H9 (cell line): ENCODE results near the gene ARHGAP9. TPM values are rescaled to one million over a fixed set of nuclear protein-coding genes. Genes with fewer than 3 reads are reported as not detected.

Experiments
- DNase-seq: peaks from one replicate; pipeline ENCODE4 v3.0.0-alpha.2; 2017
- H2AFZ ChIP-seq: one replicate; pipeline ENCODE4 v1.6.1; 2013; ENCODE audit warnings: mild to moderate bottlenecking, low read length, control low read depth, moderate library complexity
- H2AK5ac ChIP-seq: 2 replicates; pipeline ENCODE4 v1.6.1; 2013; ENCODE audit warnings: low read length, control low read depth, mixed read lengths; ENCODE audit not compliant: insufficient read length
- H2BK120ac ChIP-seq: one replicate; pipeline ENCODE4 v1.6.1; 2013; ENCODE audit warnings: low read depth, mild to moderate bottlenecking, low read length, control low read depth, inconsistent platforms; ENCODE audit not compliant: poor library complexity, severe bottlenecking
- H2BK12ac ChIP-seq: 2 replicates; pipeline ENCODE4 v1.6.1; 2013; ENCODE audit warnings: low read length, control low read depth, mixed read lengths, low read depth; ENCODE audit not compliant: insufficient read length
- H2BK15ac ChIP-seq: 2 replicates; pipeline ENCODE4 v1.6.1; 2013; ENCODE audit warnings: low read depth, low read length, control low read depth
- H2BK20ac ChIP-seq: one replicate; pipeline ENCODE4 v1.6.1; 2013; ENCODE audit warnings: low read depth, mild to moderate bottlenecking, low read length, control low read depth, inconsistent platforms; ENCODE audit not compliant: poor library complexity, severe bottlenecking
- H2BK5ac ChIP-seq: 2 replicates; pipeline ENCODE4 v1.6.1; 2013; ENCODE audit warnings: low read length, control low read depth, mixed read lengths; ENCODE audit not compliant: insufficient read length
- H3K14ac ChIP-seq: 2 replicates; pipeline ENCODE4 v1.6.1; 2013; ENCODE audit warnings: low read length, control low read depth; ENCODE audit not compliant: insufficient read depth
- H3K18ac ChIP-seq: 2 replicates; pipeline ENCODE4 v1.6.1; 2013; ENCODE audit warnings: low read depth, mild to moderate bottlenecking, mixed read lengths, low read length, control low read depth; ENCODE audit not compliant: insufficient read length
- H3K23ac ChIP-seq: 2 replicates; pipeline ENCODE4 v1.6.1; 2013; ENCODE audit warnings: low read length, control low read depth, mixed read lengths, low read depth; ENCODE audit not compliant: insufficient read length
- H3K23me2 ChIP-seq: 2 replicates; pipeline ENCODE4 v1.6.1; 2013; ENCODE audit warnings: low read depth, mild to moderate bottlenecking, mixed read lengths, low read length, control low read depth; ENCODE audit not compliant: insufficient read length, poor library complexity, severe bottlenecking
- H3K27ac ChIP-seq: 2 replicates; pipeline ENCODE4 v1.5.1; 2013; ENCODE audit warnings: low read length, control low read depth, mixed read lengths, low read depth; ENCODE audit not compliant: insufficient read length
- H3K27me3 ChIP-seq: 2 replicates; pipeline ENCODE4 v1.6.1; 2013; ENCODE audit warnings: low read length, control low read depth, inconsistent platforms; ENCODE audit not compliant: insufficient read depth
- H3K4ac ChIP-seq: 2 replicates; pipeline ENCODE4 v1.6.1; 2013; ENCODE audit warnings: low read depth, mild to moderate bottlenecking, control low read depth, inconsistent platforms, low read length, moderate library complexity
- H3K4me1 ChIP-seq: 2 replicates; pipeline ENCODE4 v1.6.1; 2013; ENCODE audit warnings: low read length, control low read depth, inconsistent platforms; ENCODE audit not compliant: insufficient read depth
- H3K4me2 ChIP-seq: 2 replicates; pipeline ENCODE4 v1.6.1; 2013; ENCODE audit warnings: low read length, control low read depth, mixed read lengths; ENCODE audit not compliant: insufficient read length, insufficient read depth
- H3K56ac ChIP-seq: 2 replicates; pipeline ENCODE4 v1.6.1; 2013; ENCODE audit warnings: low read depth, mild to moderate bottlenecking, mixed read lengths, low read length, control low read depth; ENCODE audit not compliant: insufficient read length
- H3K79me1 ChIP-seq: 2 replicates; pipeline ENCODE4 v1.6.1; 2013; ENCODE audit warnings: low read depth, mild to moderate bottlenecking, moderate library complexity, low read length, control low read depth, inconsistent platforms; ENCODE audit not compliant: insufficient read depth, poor library complexity, severe bottlenecking
- H3K79me2 ChIP-seq: 2 replicates; pipeline ENCODE4 v1.6.1; 2013; ENCODE audit warnings: low read length, control low read depth, inconsistent platforms; ENCODE audit not compliant: insufficient read depth
- H3K9ac ChIP-seq: 2 replicates; pipeline ENCODE4 v1.6.1; 2013; ENCODE audit warnings: low read length, control low read depth, mixed read lengths; ENCODE audit not compliant: insufficient read length; ENCODE audit errors: extremely low read depth
- H3K9me3 ChIP-seq: one replicate; pipeline ENCODE4 v1.6.1; 2013; ENCODE audit warnings: low read depth, low read length, inconsistent platforms; ENCODE audit not compliant: control insufficient read depth
- H3T11ph ChIP-seq: one replicate; pipeline ENCODE4 v1.6.1; 2013; ENCODE audit warnings: mild to moderate bottlenecking, low read length, control low read depth, inconsistent platforms
- H4K20me1 ChIP-seq: one replicate; pipeline ENCODE4 v1.6.1; 2013; ENCODE audit not compliant: control insufficient read depth, insufficient read length, insufficient read depth
- H4K5ac ChIP-seq: 2 replicates; pipeline ENCODE4 v1.6.1; 2013; ENCODE audit warnings: low read depth, mild to moderate bottlenecking, mixed read lengths, low read length, control low read depth; ENCODE audit not compliant: insufficient read length
- H4K8ac ChIP-seq: replicated peaks from 2 replicates; pipeline ENCODE4 v1.6.1; 2013; ENCODE audit warnings: low read length, control low read depth, mixed read lengths, low read depth; ENCODE audit not compliant: insufficient read length
- H4K91ac ChIP-seq: 2 replicates; pipeline ENCODE4 v1.6.1; 2013; ENCODE audit warnings: low read depth, mild to moderate bottlenecking, moderate library complexity, mixed read lengths, low read length, control low read depth; ENCODE audit not compliant: insufficient read length
- H3K27ac Mint-ChIP-seq, 3 experiments: 2 replicates in 2 of 3; 3 replicates in 1 of 3; pipeline ENCODE4 v1.8.0; 2020 to 2021; ENCODE audit warnings: mixed read lengths in 3 of 3, mild to moderate bottlenecking in 1 of 3, moderate library complexity in 1 of 3
- H3K27me3 Mint-ChIP-seq: 2 replicates; pipeline ENCODE4 v1.8.0; 2021; ENCODE audit warnings: low read depth, mild to moderate bottlenecking, moderate library complexity, mixed read lengths
- H3K36me3 Mint-ChIP-seq, 3 experiments: 2 replicates in 2 of 3; 3 replicates in 1 of 3; pipeline ENCODE4 v1.8.0; 2020 to 2021; ENCODE audit warnings: low read depth in 3 of 3, mixed read lengths in 3 of 3; ENCODE audit not compliant: insufficient read depth in 1 of 3
- H3K4me1 Mint-ChIP-seq, 2 experiments: 2 replicates each; pipeline ENCODE4 v1.8.0; 2020; ENCODE audit warnings: mixed read lengths in 2 of 2
- H3K4me3 Mint-ChIP-seq, 2 experiments: 2 replicates in 1 of 2; 3 replicates in 1 of 2; pipeline ENCODE4 v1.8.0; 2020 to 2021; ENCODE audit warnings: mild to moderate bottlenecking in 2 of 2, mixed read lengths in 2 of 2, moderate library complexity in 1 of 2
- H3K9me3 Mint-ChIP-seq, 2 experiments: 2 replicates in 1 of 2; 3 replicates in 1 of 2; pipeline ENCODE4 v1.8.0; 2020; ENCODE audit warnings: mild to moderate bottlenecking in 2 of 2, mixed read lengths in 2 of 2, moderate library complexity in 1 of 2
- WGBS: extraction: QIAGEN DNeasy Blood & Tissue Kit; methylation state at CpG from one replicate; pipeline ENCODE4 v1.1.7; 2013; ENCODE audit warnings: missing lambda C conversion rate, low lambda C conversion rate, mixed read lengths; ENCODE audit not compliant: insufficient read length; ENCODE audit errors: extremely low coverage; 5-methylcytosine and 5-hydroxymethylcytosine counted together
- total RNA-seq: library from RNA; stranded (reverse); gene quantifications from 2 replicates; pipeline ENCODE4 v1.2.1, GENCODE V29; 2021
- TF ChIP-seq, protein P1 (sequence below): fragments of 200-600 bp; sonication (generic); conservative IDR thresholded peaks from 3 replicates; pipeline ENCODE4 v1.8.0; 2021; ENCODE audit warnings: antibody characterized with exemption, mild to moderate bottlenecking

The ARHGAP9 gene
- total RNA-seq, 1 experiment from 2014 or later = 3.7 TPM

DNA sequence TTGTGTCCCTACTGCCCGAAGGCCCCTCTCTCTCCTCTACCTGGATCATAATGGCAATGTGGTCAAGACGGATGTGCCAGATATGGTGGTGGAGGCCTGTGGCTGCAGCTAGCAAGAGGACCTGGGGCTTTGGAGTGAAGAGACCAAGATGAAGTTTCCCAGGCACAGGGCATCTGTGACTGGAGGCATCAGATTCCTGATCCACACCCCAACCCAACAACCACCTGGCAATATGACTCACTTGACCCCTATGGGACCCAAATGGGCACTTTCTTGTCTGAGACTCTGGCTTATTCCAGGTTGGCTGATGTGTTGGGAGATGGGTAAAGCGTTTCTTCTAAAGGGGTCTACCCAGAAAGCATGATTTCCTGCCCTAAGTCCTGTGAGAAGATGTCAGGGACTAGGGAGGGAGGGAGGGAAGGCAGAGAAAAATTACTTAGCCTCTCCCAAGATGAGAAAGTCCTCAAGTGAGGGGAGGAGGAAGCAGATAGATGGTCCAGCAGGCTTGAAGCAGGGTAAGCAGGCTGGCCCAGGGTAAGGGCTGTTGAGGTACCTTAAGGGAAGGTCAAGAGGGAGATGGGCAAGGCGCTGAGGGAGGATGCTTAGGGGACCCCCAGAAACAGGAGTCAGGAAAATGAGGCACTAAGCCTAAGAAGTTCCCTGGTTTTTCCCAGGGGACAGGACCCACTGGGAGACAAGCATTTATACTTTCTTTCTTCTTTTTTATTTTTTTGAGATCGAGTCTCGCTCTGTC, 22.8 kb downstream of the ARHGAP9 start:
- Mint-ChIP-seq H3K36me3 (no peaks in the 10 kb centered on the region; a peak in 2 of 7 replicates), H3K9me3 (no peaks in the 10 kb centered on the region), H3K4me1 (peaks cover 46 to 53% of the 10 kb centered on the region in 2 experiments), H3K4me3 (peak overlapping the region; percentile 69 to 84), H3K27ac (peak overlapping the region in 2 of 3 experiments; percentile 24 to 79; a peak in 1 of 7 replicates), H3K27me3 (peaks cover 4% of the 10 kb centered on the region)
- H3K79me1 ChIP-seq = no peaks in the 10 kb centered on the region
- H2BK5ac ChIP-seq = no peak overlapping the region
- no peaks in the 10 kb centered on the region for H3K79me2 ChIP-seq
- H2AFZ ChIP-seq = no peak overlapping the region
- no peak overlapping the region for H3K4ac ChIP-seq
- H3K4me1 ChIP-seq = no peaks in the 10 kb centered on the region; the same call in 1 of the 2 replicates
- H3K4me2 ChIP-seq = peak overlapping the region; percentile 84
- H4K20me1 ChIP-seq = no peaks in the 10 kb centered on the region
- no peak overlapping the region for H2BK15ac ChIP-seq
- no peak overlapping the region for H2BK120ac ChIP-seq
- H3K9ac ChIP-seq = no peak overlapping the region
- no peak overlapping the region for H3K56ac ChIP-seq
- H4K8ac ChIP-seq = no peak overlapping the region
- no peak overlapping the region for H2BK12ac ChIP-seq
- no CpG with 5 or more reads among the region's 6 CpGs for WGBS
- no peak overlapping the region for H3K27ac ChIP-seq
- H3K18ac ChIP-seq = no peak overlapping the region
- TF ChIP-seq, protein P1, sequence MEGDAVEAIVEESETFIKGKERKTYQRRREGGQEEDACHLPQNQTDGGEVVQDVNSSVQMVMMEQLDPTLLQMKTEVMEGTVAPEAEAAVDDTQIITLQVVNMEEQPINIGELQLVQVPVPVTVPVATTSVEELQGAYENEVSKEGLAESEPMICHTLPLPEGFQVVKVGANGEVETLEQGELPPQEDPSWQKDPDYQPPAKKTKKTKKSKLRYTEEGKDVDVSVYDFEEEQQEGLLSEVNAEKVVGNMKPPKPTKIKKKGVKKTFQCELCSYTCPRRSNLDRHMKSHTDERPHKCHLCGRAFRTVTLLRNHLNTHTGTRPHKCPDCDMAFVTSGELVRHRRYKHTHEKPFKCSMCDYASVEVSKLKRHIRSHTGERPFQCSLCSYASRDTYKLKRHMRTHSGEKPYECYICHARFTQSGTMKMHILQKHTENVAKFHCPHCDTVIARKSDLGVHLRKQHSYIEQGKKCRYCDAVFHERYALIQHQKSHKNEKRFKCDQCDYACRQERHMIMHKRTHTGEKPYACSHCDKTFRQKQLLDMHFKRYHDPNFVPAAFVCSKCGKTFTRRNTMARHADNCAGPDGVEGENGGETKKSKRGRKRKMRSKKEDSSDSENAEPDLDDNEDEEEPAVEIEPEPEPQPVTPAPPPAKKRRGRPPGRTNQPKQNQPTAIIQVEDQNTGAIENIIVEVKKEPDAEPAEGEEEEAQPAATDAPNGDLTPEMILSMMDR = no peak
- H3K14ac ChIP-seq = 0 out of 2 replicates have a peak overlapping the region, but pooled peaks have one; percentile 6
- no peaks in the 10 kb centered on the region for H3K9me3 ChIP-seq
- no peak overlapping the region for H3T11ph ChIP-seq
- peaks cover 34% of the 10 kb centered on the region for H3K23me2 ChIP-seq
- H4K91ac ChIP-seq = no peak overlapping the region
- no peak overlapping the region for H4K5ac ChIP-seq
- H2AK5ac ChIP-seq = no peak overlapping the region
- H2BK20ac ChIP-seq = no peak overlapping the region
- no peaks in the 10 kb centered on the region for H3K27me3 ChIP-seq
- no peak overlapping the region for H3K23ac ChIP-seq
- DNase-seq = no peak
